ENCODE data around the gene SULT1C4.

The SULT1C4 gene

DNA sequence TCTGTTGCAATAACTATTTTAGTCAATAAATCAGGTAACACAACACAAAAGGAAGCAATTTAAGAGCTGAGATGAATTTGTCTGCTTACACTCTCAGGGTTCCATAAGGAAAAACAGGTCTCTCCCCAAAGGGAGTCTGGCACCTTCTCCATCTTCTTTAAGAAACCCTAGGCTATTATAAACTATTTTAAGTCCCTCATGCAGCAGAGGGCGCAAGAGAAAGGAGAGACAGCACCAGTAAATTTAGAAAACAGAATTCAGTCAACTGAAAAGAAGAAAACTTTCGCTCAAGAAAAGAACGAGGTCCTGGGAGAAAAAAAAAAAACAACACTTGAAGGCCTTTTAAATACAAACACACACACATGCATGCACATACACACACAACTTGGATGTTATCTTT, 19.1 kb downstream of the SULT1C4 start:
- Histone ChIP-seq H3K4me1 (ENCODE audit: control insufficient read depth, insufficient read depth, low read length) (no peaks in the 10 kb centered on the region), H3K4me3 (ENCODE audit: low read length) (no peak overlapping the region), H3K36me3 (ENCODE audit: control insufficient read depth, insufficient read depth, low read length, severe bottlenecking) (no peaks in the 10 kb centered on the region), H3K27me3 (replicated peaks; ENCODE audit: control insufficient read depth, insufficient read depth, low read length) (peaks cover 3% of the 10 kb centered on the region), H3K9ac (ENCODE audit: low read length) (no peak overlapping the region), H3K9me3 (ENCODE audit: control insufficient read depth, low read length) (peaks cover 32% of the 10 kb centered on the region)
- DNase-seq (ENCODE audit: low read depth) = peak; percentile 46

GRCh38 chr2:108399479-108399878, 21.7 kb downstream of the SULT1C4 start:
- Histone ChIP-seq H3K4me3 (ENCODE audit: low read length) (no peak overlapping the region), H3K4me1 (ENCODE audit: control insufficient read depth, insufficient read depth, low read length) (peaks cover 7% of the 10 kb centered on the region), H3K36me3 (ENCODE audit: control insufficient read depth, insufficient read depth, low read length, severe bottlenecking) (no peaks in the 10 kb centered on the region), H3K9ac (ENCODE audit: low read length) (no peak overlapping the region), H3K27me3 (replicated peaks; ENCODE audit: control insufficient read depth, insufficient read depth, low read length) (peaks cover 9% of the 10 kb centered on the region), H3K9me3 (ENCODE audit: control insufficient read depth, low read length) (peaks cover 22% of the 10 kb centered on the region)
- DNase-seq (ENCODE audit: low read depth) = no peak

- DNase-seq (ENCODE audit: low read depth) = no peak
- H3K27me3 ChIP-seq (replicated peaks; ENCODE audit: control insufficient read depth, insufficient read depth, low read length) = peaks cover 9% of the 10 kb centered on the region
- H3K9me3 ChIP-seq (ENCODE audit: control insufficient read depth, low read length) = peaks cover 39% of the 10 kb centered on the region
- no peak overlapping the region for H3K4me3 ChIP-seq (ENCODE audit: low read length)
- no peaks in the 10 kb centered on the region for H3K36me3 ChIP-seq (ENCODE audit: control insufficient read depth, insufficient read depth, low read length, severe bottlenecking)
- no peak overlapping the region for H3K9ac ChIP-seq (ENCODE audit: low read length)
- peaks cover 7% of the 10 kb centered on the region for H3K4me1 ChIP-seq (ENCODE audit: control insufficient read depth, insufficient read depth, low read length)
Observed at GRCh38 chr2:108401800-108402199, 24.0 kb downstream of the SULT1C4 start.

- Histone ChIP-seq H3K9ac (ENCODE audit: low read length) (no peak overlapping the region), H3K9me3 (ENCODE audit: control insufficient read depth, low read length) (peaks cover 39% of the 10 kb centered on the region), H3K4me1 (ENCODE audit: control insufficient read depth, insufficient read depth, low read length) (peaks cover 7% of the 10 kb centered on the region), H3K27me3 (replicated peaks; ENCODE audit: control insufficient read depth, insufficient read depth, low read length) (peaks cover 9% of the 10 kb centered on the region), H3K4me3 (ENCODE audit: low read length) (no peak overlapping the region), H3K36me3 (ENCODE audit: control insufficient read depth, insufficient read depth, low read length, severe bottlenecking) (no peaks in the 10 kb centered on the region)
- DNase-seq (ENCODE audit: low read depth) = peak; percentile 28
Observed at GRCh38 chr2:108403494-108403893, 25.7 kb downstream of the SULT1C4 start.

GRCh38 chr2:108404784-108405397, 27.1 kb downstream of the SULT1C4 start:
- Histone ChIP-seq H3K27me3 (replicated peaks; ENCODE audit: control insufficient read depth, insufficient read depth, low read length) (peaks cover 9% of the 10 kb centered on the region), H3K36me3 (ENCODE audit: control insufficient read depth, insufficient read depth, low read length, severe bottlenecking) (no peaks in the 10 kb centered on the region), H3K4me3 (ENCODE audit: low read length) (no peak overlapping the region), H3K9ac (ENCODE audit: low read length) (no peak overlapping the region), H3K9me3 (ENCODE audit: control insufficient read depth, low read length) (peaks cover 27% of the 10 kb centered on the region), H3K4me1 (ENCODE audit: control insufficient read depth, insufficient read depth, low read length) (peaks cover 12% of the 10 kb centered on the region)
- no peak for DNase-seq (ENCODE audit: low read depth)

DNA sequence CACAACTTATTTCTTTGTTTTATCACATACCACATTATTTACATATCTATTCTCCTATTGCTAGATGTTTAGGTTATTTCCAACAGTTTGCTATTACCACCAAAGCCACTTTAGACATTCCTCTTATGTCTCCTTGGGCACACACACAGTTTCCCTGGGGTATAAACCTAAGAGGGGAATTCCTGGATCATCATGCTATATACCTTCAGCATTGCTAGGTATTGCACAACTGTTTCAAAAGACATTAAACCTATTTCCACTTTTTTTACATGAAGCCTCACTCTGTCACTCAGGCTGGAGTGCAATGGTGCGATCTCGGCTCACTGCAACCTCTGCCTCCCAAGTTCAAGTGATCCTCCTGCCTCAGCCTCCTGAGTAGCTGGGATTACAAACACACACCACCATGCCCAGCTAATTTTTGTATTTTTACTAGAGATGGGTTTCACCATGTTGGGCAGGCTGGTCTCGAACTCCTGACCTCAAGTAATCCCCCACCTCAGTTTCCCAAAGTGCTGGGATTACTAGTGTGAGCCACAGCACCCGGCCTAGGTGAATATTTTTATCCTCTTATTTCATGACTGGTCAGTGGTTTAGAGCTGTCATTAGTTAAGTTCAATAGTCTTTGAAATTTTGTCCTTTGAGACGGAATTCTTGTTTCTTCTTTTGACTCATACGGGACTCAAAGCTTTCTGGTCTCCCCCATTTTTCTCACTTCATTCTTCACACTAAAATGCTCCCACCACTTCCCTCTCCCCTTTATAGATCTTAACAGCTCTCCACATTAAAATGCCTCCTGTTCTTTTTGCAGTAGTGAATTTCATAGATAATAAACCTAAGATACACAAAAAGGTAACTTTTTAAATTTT, 30.3 kb downstream of the SULT1C4 start:
- DNase-seq (ENCODE audit: low read depth) = no peak
- no peak overlapping the region for H3K9ac ChIP-seq (ENCODE audit: low read length)
- no peaks in the 10 kb centered on the region for H3K36me3 ChIP-seq (ENCODE audit: control insufficient read depth, insufficient read depth, low read length, severe bottlenecking)
- H3K9me3 ChIP-seq (ENCODE audit: control insufficient read depth, low read length) = peaks cover 19% of the 10 kb centered on the region
- H3K4me3 ChIP-seq (ENCODE audit: low read length) = no peak overlapping the region
- no peaks in the 10 kb centered on the region for H3K27me3 ChIP-seq (replicated peaks; ENCODE audit: control insufficient read depth, insufficient read depth, low read length)
- H3K4me1 ChIP-seq (ENCODE audit: control insufficient read depth, insufficient read depth, low read length) = peaks cover 18% of the 10 kb centered on the region

DNA sequence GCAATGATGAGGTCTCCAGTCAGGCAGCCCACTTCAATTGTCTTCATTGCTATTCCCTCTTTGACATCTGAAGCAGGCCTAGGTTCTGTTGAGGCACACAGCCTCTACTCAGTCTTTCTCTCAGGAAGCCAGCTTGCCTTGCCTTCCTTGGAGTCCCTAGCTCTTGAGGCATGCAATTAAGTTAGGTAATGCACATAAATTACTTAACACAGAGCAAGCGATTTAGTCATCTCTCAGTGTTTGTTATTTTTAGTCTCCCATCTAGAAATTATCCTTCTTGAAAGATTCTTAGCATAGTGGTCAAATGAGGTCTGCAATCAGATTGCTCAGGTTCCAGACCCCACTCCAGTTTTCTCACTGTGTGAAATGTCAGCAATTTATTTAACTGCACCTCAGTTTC, 32.0 kb downstream of the SULT1C4 start:
- H3K9ac ChIP-seq (ENCODE audit: low read length) = no peak overlapping the region
- DNase-seq (ENCODE audit: low read depth) = peak; percentile 44
- H3K27me3 ChIP-seq (replicated peaks; ENCODE audit: control insufficient read depth, insufficient read depth, low read length) = no peaks in the 10 kb centered on the region
- H3K4me1 ChIP-seq (ENCODE audit: control insufficient read depth, insufficient read depth, low read length) = peaks cover 18% of the 10 kb centered on the region
- H3K9me3 ChIP-seq (ENCODE audit: control insufficient read depth, low read length) = peaks cover 14% of the 10 kb centered on the region
- H3K36me3 ChIP-seq (ENCODE audit: control insufficient read depth, insufficient read depth, low read length, severe bottlenecking) = no peaks in the 10 kb centered on the region
- no peak overlapping the region for H3K4me3 ChIP-seq (ENCODE audit: low read length)

- Histone ChIP-seq H3K4me1 (ENCODE audit: control insufficient read depth, insufficient read depth, low read length) (peaks cover 18% of the 10 kb centered on the region), H3K36me3 (ENCODE audit: control insufficient read depth, insufficient read depth, low read length, severe bottlenecking) (no peaks in the 10 kb centered on the region)
- peak; percentile 83 for DNase-seq (ENCODE audit: low read depth)
Observed at GRCh38 chr2:108412995-108413710, 35.4 kb downstream of the SULT1C4 start.

DNA sequence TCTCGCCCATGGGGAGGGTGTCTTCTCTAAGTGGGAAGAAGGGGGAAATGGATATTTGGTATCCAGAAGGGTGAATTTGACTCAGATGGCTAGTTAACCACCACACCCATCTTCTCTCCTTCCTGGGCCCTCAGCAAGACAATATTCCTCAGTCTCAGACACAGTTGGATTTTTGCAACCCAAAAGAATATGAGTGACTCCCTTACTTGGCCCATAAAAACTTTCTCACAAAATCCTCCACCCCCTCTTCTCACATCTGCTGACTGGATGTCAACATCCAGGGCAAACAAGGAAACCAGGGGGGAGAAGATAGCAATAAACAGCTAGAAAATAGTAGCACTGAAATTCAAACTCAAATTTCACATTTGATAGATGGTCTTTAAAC, 35.9 kb downstream of the SULT1C4 start:
- Histone ChIP-seq H3K4me3 (ENCODE audit: low read length) (peak overlapping the region; percentile 29), H3K9me3 (ENCODE audit: control insufficient read depth, low read length) (no peaks in the 10 kb centered on the region), H3K9ac (ENCODE audit: low read length) (peak overlapping the region; percentile 11), H3K4me1 (ENCODE audit: control insufficient read depth, insufficient read depth, low read length) (peaks cover 18% of the 10 kb centered on the region), H3K36me3 (ENCODE audit: control insufficient read depth, insufficient read depth, low read length, severe bottlenecking) (no peaks in the 10 kb centered on the region), H3K27me3 (replicated peaks; ENCODE audit: control insufficient read depth, insufficient read depth, low read length) (no peaks in the 10 kb centered on the region)
- no peak for DNase-seq (ENCODE audit: low read depth)

More at GRCh38 chr2:108412995-108413710, 35.4 kb downstream of the SULT1C4 start:
- Histone ChIP-seq H3K27me3 (replicated peaks; ENCODE audit: control insufficient read depth, insufficient read depth, low read length) (no peaks in the 10 kb centered on the region), H3K9ac (ENCODE audit: low read length) (peak overlapping the region; percentile 11), H3K9me3 (ENCODE audit: control insufficient read depth, low read length) (no peaks in the 10 kb centered on the region), H3K4me3 (ENCODE audit: low read length) (peak overlapping the region; percentile 29)

DNA sequence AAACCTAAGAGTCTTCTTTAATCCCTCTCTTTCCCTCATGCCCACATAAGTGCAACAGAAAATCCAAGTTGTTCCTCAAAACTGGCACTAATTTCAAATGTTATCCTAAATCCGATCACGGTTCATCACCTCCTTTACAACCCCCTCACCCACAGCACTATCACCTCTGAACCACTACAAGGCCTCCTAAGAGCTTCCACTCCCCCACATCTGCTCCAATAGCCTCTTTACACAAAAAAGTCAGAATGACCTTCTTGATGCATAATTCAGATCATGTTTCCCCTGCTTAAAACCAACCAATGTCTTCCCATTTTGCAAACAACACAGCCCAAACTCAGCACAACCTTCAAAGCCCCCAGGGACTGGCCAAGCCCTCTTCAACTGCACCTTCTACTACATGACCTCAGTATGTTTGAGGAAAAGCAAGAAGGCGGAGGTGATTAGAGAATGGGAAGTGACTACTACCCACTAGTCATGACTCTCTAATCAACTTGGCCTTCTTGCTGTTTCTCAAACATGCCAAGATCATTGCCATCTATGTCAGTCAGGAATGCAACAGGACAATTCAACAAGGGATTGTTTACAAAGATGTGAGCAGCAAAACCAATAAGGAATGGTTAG, 36.6 kb downstream of the SULT1C4 start:
- DNase-seq (ENCODE audit: low read depth) = no peak
- Histone ChIP-seq H3K27me3 (replicated peaks; ENCODE audit: control insufficient read depth, insufficient read depth, low read length) (no peaks in the 10 kb centered on the region), H3K9ac (ENCODE audit: low read length) (no peak overlapping the region), H3K36me3 (ENCODE audit: control insufficient read depth, insufficient read depth, low read length, severe bottlenecking) (no peaks in the 10 kb centered on the region), H3K4me3 (ENCODE audit: low read length) (no peak overlapping the region), H3K9me3 (ENCODE audit: control insufficient read depth, low read length) (no peaks in the 10 kb centered on the region), H3K4me1 (ENCODE audit: control insufficient read depth, insufficient read depth, low read length) (peaks cover 18% of the 10 kb centered on the region)

GRCh38 chr2:108414945-108415344, 37.2 kb downstream of the SULT1C4 start:
- no peak overlapping the region for H3K4me3 ChIP-seq (ENCODE audit: low read length)
- H3K36me3 ChIP-seq (ENCODE audit: control insufficient read depth, insufficient read depth, low read length, severe bottlenecking) = no peaks in the 10 kb centered on the region
- no peak overlapping the region for H3K9ac ChIP-seq (ENCODE audit: low read length)
- no peaks in the 10 kb centered on the region for H3K9me3 ChIP-seq (ENCODE audit: control insufficient read depth, low read length)
- no peaks in the 10 kb centered on the region for H3K27me3 ChIP-seq (replicated peaks; ENCODE audit: control insufficient read depth, insufficient read depth, low read length)
- no peak for DNase-seq (ENCODE audit: low read depth)
- H3K4me1 ChIP-seq (ENCODE audit: control insufficient read depth, insufficient read depth, low read length) = peaks cover 13% of the 10 kb centered on the region
